IMR-90 (cell line): ENCODE measurements around the gene SPINK4. TPM values are rescaled to one million over a fixed set of nuclear protein-coding genes. Genes with fewer than 3 reads are reported as not detected.

Experiments
- FOS ChIP-seq: fragments of 150-350 bp; IDR thresholded peaks from 2 replicates; pipeline ENCODE4 v1.6.1; 2016; ENCODE audit warnings: low read depth, low read length
- MAZ ChIP-seq: IDR thresholded peaks from 2 replicates; pipeline ENCODE4 v1.6.1; 2012; ENCODE audit warnings: low read depth, mild to moderate bottlenecking, low read length, improper control_type of control experiment, moderate library complexity, borderline replicate concordance
- RFX5 ChIP-seq: IDR thresholded peaks from 2 replicates; pipeline ENCODE4 v1.8.0; 2012; ENCODE audit warnings: low read depth, mild to moderate bottlenecking, low read length, moderate library complexity
- polyA plus RNA-seq, 3 experiments: library from polyadenylated mRNA; depleted of rRNA; stranded (reverse); fragments of >200 nt; gene quantifications; 2 replicates each; pipeline ENCODE4 v1.2.3, GENCODE V29; 2012; ENCODE audit warnings: low replicate concordance in 1 of 3
- total RNA-seq: library from RNA; depleted of rRNA; stranded (reverse); fragments of >200 nt; gene quantifications from 2 replicates; pipeline ENCODE4 v1.2.3, GENCODE V29; 2012

The SPINK4 gene
- total and polyA plus RNA-seq, 2 of the 4 experiments (the other 2 are of a cell fraction): not detected

DNA sequence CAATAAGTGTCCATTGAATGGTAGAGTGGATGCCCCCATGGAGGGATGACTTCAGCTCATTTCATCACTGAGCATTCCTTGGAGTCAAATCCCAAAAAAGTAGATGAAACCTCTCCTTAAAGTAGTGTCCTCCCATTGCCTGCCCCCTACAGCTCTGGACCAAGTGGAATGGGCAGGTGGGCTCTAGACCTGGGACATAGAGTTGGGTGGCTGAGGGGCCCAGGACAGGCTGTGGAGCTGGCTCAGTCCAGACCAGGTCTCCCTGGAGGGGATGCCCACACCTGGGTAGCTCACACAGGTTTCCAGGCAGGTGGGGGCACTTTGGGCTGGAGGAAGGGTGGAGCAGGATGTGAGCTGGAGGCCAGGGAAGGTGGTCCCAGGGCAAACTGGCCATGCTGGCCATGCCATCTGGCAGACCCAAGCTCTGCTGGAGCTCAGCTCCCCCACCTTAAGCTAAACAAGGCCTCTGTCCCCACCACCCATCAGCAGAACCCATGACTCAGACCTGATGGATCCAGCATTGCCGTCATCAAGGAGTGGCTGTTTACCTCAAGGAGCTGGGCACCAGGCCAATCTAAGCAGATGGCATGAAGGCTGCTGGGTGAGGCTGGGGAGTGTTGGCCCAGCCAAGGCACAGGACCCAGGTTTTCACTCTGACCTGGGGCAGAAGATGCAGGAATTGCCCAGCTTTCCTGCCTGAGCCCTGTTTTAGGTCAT, 6.2 kb upstream of the SPINK4 start (continued):
- TF ChIP-seq MAZ (peak; percentile 53; the same call in 1 of the 2 replicates), FOS (peak; percentile 95), RFX5 (no peak)
